Measurements from ENCODE around the gene MCIDAS. TPM values are rescaled to one million over a fixed set of nuclear protein-coding genes. Genes with fewer than 3 reads are reported as not detected.

Gene MCIDAS
- total RNA-seq, 1 experiment from 2014 or later = 0.39 TPM

DNA sequence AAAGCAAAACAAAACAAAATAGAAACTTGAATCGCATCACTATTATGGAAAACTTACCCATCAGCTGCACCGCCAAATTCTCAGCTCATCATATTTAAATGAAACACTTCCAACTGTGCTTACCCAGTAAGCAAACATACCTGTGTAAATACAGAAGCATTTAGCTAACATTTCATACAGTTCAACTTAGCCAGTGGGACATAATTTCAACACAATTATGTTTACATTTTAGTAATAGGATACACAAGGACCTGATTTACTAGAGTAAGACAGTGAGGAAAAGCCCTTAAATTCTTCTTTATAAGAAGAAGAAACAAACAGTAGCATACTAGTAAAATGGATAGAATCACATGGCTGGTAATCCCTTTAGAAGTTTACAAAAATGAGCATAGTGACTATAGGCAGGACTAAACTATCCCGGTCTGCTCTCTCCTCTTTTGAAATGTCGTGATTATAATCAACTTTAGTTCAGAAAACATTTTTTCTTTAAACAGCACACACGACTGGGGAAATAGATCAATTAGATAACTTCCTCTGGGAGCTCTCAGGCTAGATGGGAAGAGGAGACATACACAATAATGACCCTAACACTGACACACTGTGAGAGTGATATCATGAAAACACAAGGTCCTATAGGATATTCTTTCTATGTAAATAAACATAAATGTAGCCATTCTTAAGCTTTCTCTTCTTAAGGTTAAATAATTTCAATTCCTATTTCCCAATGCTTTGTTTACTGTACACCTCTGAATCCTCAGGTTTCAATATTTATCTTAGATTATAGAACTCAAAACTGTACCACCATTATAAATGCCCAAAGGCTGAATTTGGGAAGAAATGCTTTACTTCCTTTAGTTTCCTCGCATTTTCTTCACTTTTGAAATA lies 38.2 kb downstream of the MCIDAS start:
- Histone ChIP-seq H2BK15ac (ENCODE audit: low read depth, low read length) (no peak overlapping the region), H3K23me2 (ENCODE audit: insufficient read length, low read depth, low read length, poor library complexity, severe bottlenecking) (no peaks in the 10 kb centered on the region), H3K23ac (ENCODE audit: insufficient read length, low read depth, low read length) (no peak overlapping the region), H3K9me3 (ENCODE audit: control insufficient read depth, low read depth, low read length) (no peaks in the 10 kb centered on the region), H2BK12ac (ENCODE audit: insufficient read length, low read depth, low read length) (no peak overlapping the region), H4K8ac (replicated peaks; ENCODE audit: insufficient read length, low read depth, low read length) (no peak overlapping the region), H3K4me2 (ENCODE audit: insufficient read depth, insufficient read length, low read length) (no peak overlapping the region), H3K79me1 (ENCODE audit: insufficient read depth, low read depth, low read length, poor library complexity, severe bottlenecking) (no peaks in the 10 kb centered on the region), H3K14ac (ENCODE audit: insufficient read depth, low read length) (no peak overlapping the region), H3K9ac (ENCODE audit: extremely low read depth, insufficient read length, low read length) (no peak overlapping the region), H3K4me1 (ENCODE audit: insufficient read depth, low read length) (no peaks in the 10 kb centered on the region), H2BK20ac (ENCODE audit: low read depth, low read length, poor library complexity, severe bottlenecking) (no peak overlapping the region), H4K5ac (ENCODE audit: insufficient read length, low read depth, low read length) (no peak overlapping the region), H2AK5ac (ENCODE audit: insufficient read length, low read length) (no peak overlapping the region), H2AFZ (ENCODE audit: low read length) (no peak overlapping the region), H3K27ac (ENCODE audit: insufficient read length, low read depth, low read length) (no peak overlapping the region), H3T11ph (ENCODE audit: low read length) (no peak overlapping the region), H3K4ac (ENCODE audit: low read depth, low read length) (no peak overlapping the region), H2BK5ac (ENCODE audit: insufficient read length, low read length) (no peak overlapping the region), H3K56ac (ENCODE audit: insufficient read length, low read depth, low read length) (no peak overlapping the region), H3K27me3 (ENCODE audit: insufficient read depth, low read length) (no peaks in the 10 kb centered on the region), H3K79me2 (ENCODE audit: insufficient read depth, low read length) (no peaks in the 10 kb centered on the region), H2BK120ac (ENCODE audit: low read depth, low read length, poor library complexity, severe bottlenecking) (no peak overlapping the region), H3K18ac (ENCODE audit: insufficient read length, low read depth, low read length) (no peak overlapping the region), H4K20me1 (ENCODE audit: control insufficient read depth, insufficient read depth, insufficient read length) (no peaks in the 10 kb centered on the region), H4K91ac (ENCODE audit: insufficient read length, low read depth, low read length) (no peak overlapping the region)
- H3K27ac Mint-ChIP-seq = no peak overlapping the region
- H3K9me3 Mint-ChIP-seq = no peaks in the 10 kb centered on the region
- H3K4me1 Mint-ChIP-seq = no peaks in the 10 kb centered on the region
- peaks cover 57% of the 10 kb centered on the region for H3K27me3 Mint-ChIP-seq (ENCODE audit: low read depth)
- TF ChIP-seq, protein P1, sequence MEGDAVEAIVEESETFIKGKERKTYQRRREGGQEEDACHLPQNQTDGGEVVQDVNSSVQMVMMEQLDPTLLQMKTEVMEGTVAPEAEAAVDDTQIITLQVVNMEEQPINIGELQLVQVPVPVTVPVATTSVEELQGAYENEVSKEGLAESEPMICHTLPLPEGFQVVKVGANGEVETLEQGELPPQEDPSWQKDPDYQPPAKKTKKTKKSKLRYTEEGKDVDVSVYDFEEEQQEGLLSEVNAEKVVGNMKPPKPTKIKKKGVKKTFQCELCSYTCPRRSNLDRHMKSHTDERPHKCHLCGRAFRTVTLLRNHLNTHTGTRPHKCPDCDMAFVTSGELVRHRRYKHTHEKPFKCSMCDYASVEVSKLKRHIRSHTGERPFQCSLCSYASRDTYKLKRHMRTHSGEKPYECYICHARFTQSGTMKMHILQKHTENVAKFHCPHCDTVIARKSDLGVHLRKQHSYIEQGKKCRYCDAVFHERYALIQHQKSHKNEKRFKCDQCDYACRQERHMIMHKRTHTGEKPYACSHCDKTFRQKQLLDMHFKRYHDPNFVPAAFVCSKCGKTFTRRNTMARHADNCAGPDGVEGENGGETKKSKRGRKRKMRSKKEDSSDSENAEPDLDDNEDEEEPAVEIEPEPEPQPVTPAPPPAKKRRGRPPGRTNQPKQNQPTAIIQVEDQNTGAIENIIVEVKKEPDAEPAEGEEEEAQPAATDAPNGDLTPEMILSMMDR (conservative IDR thresholded peaks at IDR 0.05) = no peak
- no CpG with 5 or more reads among the region's 6 CpGs for WGBS (ENCODE audit: extremely low coverage, insufficient read length, low lambda C conversion rate)
- no peak for DNase-seq
- no peaks in the 10 kb centered on the region for H3K36me3 Mint-ChIP-seq (ENCODE audit: insufficient read depth in 1 of 3, low read depth in 3 of 3)
- H3K4me3 Mint-ChIP-seq = no peak overlapping the region
